NCI-H146 treated with DMSO at 0.1 percent for 48 hours (cell line): ENCODE results near the gene VSTM2L.
A peak's percentile ranks its signal among the peaks of the same experiment; 100 is the strongest.

Source experiments
- DNase-seq: peaks from one replicate; lab custom pipeline; 2025; ENCODE audit not compliant: unreplicated experiment; lab: John Stamatoyannopoulos, UW

The VSTM2L gene

DNA sequence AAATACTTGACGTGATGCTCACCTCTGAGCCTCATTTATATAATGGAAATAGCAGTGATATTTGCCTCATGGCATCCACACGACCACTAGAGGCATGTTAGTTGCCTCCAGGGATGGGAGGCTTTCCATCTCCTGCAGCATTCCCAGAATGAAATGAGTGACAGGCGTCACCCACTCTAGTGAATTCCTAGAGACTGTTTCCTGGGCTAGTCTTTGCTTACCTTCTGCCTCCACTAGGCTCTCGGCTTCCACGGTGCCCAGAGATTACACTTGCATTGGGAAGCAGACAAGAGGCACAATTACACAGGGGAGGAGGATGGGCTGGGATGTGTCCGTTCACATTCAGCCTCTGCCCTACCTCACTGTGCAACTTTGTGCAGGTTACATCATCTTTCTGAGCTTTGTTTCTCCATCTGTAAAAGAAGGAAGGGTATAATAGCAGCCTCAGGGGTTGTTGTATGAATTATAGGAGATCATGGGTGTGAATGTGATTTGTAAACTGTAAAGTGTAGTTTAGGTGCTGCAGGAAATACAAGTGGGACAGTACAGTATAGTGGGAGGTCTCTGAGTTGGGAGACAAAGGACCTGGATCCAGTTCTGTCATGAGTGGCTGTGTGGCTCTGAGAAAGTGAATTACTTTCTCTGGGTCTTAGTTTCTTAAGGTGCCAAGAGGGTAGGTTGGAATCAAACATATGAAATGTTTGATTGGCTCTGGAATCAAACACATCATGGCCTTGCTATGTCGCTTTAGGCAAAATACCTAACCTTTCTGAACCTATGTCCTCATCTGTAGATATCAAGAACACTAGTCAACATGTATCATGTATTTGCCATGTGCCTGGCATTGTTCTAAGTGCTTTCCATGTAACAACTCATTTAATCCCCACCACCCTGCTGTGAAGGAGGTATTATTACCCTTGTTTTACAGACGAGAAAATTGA lies 3.6 kb upstream of the VSTM2L start:
- no peak for DNase-seq

DNA sequence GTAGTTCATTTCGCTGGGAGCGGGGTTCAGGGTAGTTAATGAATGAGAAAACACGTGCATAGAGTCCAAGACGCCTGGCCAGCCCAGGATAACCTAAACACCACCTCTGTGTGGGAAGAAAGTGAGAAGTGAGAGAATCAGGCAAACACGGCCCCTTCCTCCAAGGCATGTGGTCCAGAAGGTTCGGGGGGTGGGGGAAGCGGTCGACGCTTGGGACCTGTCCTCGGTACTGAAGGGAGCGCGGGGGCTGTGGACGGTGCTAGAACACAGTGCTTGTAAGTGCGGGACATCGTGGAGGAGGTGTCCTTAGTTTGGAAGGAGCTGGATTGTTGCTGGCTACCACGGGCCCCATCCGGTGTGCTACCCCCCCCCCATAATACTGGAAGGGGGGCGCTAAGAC lies 1.7 kb upstream of the VSTM2L start:
- no peak for DNase-seq

DNA sequence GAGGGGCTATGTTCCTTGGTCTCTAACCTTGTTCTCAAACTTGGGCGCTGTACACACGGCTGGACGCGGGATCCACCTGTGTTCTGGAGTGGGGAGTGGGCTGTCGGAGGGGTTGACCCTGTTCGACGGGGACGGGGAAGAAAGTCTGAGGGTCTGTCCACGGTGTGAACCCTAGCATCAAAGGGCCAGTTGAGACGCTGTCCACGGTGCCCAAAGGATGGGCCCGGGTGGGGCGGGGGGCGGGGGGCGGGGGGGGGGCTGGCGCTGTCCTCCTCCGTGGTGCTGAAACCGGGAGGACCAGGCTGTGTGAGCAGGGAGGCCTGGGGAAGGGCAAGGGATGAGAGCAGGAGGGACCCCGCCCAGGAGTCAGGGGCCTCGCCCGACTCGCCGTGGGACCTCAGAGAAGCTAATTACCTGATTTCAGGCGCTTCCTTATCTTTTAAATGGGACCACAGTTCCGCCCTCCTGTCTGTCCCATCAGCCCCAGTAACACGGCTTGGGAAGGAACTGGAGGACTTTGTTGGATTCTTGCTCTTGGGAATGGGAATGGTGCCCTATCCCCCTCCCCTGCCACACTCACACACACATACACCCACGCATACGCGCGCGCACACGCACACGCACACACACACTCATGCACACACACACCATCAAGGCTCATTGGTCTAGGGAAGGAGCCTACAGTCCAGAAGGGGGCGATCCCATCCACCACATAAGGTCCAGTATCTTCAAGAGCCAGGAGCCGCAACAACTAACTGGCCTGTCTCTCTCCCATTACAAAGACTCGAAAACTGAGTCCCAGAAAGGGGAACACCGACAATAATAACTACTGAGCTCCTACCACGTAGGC lies 1.0 kb upstream of the VSTM2L start:
- peak; percentile 33 for DNase-seq

DNA sequence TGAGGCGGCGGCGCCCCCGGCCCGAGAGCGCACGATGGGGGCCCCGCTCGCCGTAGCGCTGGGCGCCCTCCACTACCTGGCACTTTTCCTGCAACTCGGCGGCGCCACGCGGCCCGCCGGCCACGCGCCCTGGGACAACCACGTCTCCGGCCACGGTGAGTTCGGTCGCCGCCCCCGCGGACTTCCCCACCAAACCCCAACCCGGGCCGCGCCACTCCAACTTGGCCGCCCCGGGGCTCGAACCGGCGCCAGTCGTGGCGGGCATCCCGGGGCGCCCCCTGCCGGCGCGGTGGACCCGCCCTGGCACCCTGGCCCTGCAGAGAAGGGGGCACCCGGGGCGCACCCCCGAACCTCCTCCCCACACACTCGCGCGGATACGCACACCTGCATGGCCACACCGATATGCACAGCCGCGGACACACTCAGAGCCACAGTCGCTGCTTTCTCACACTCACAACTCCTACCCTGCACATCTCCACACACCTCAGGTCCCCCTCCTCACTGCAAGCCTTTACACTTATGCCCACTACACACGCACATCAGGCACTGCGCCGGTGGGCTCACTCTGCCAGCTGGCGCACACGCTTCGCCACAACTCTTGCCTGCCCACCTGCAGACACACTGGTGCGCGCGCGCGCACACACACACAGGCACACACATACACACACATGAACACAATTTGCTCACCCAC lies 535 bp downstream of the VSTM2L start:
- no peak for DNase-seq

DNA sequence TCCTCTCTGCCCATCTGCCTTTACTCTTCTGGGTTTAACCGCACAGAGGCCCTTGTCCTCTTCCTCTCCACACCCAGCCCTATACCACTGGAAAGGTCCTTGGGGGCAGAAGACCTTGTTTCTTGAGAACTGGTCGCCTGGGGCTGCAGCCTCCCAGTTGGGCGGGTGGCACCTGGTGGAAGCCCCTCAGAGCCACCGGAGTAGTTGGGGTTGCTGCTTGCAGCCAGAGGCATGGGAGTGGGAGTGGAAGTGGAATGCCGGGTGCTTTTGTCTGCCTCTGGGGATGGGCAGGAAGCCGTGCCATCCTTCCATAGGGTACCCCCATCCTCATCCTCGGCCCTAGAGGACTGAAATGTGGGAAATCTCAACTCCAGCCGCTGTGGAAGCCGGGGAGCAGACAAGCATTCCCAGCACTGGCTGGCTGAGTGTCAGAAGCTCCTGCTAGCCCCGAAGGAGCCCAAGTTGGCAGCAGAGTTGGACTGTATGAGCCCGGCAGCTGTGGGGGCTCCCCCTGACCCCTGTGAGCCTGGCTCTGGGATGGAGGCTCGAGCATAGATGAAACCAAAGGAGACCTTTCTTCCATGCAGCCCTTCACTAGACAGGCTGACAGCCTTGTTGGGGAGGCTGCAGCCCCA lies 1.2 kb downstream of the VSTM2L start:
- DNase-seq: no peak

DNA sequence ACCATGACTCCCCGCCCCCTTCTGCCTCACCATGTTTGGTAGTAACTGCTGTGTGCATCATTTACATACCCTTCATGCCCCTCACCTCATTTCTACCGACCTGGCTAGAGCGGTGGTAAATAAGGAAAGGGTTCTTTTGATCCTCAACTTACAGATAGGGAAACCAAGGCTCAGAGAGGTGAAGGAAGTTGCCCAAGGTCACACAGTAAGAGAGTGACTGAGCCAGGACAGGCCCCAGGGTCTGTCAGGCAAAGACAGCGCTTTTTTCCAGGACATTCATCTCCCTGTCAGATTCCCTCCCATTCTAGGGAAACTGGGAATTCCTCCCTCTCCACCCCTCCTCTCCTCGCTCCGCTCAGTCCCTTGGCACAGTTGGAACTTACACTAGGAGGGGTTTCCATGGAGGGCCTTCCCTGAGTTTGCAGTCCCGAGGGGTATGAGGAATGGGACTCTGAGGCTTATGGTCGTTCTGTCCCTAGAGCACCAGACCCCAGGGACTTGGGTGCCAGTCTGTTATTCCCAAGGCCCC lies 2.0 kb downstream of the VSTM2L start:
- DNase-seq: no peak

DNA sequence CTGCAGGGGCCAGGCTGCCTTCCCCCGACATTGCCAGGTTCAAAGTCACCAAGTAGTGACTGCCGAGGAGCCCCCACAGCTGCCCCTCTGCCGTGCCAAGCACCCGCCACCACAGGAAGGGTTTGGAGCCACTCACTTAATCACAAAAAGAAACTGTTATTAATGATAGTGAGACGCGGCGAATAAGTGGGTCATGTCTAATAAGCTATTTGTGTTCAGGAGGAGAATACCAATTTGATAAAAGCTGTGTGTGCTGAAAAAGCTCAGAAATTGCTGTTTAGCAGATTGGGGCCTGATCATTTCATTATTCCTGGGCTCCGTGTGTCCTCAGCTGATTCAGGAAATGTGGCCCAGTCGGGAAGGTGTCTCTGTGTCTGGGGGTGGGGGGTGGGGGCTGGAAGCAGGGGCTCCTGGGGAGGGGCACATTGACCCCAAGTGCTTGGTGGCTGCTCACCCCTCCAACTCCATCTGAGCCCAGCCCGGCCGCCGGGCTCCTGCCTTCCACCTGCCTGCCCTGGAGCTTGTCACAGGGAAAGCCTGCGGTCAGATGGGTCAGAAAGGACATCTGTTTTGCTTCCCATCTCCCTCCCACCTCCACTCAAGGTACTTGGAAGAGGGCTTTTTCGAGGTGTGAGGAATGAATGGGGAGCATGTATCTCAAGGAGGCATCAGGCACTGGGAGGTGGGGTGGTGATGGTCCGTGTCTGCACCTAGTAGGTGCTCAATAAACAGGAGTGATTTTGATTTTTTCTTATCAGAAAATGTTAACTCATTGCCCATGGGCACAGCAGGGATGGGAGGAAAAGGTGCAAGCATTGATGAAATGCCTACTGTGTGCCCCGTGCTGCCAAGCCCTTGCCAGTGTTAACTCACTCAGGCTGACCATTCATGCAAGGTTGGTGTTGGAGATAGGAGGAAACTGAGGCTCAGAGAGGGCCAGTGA lies 3.0 kb downstream of the VSTM2L start:
- no peak for DNase-seq

DNA sequence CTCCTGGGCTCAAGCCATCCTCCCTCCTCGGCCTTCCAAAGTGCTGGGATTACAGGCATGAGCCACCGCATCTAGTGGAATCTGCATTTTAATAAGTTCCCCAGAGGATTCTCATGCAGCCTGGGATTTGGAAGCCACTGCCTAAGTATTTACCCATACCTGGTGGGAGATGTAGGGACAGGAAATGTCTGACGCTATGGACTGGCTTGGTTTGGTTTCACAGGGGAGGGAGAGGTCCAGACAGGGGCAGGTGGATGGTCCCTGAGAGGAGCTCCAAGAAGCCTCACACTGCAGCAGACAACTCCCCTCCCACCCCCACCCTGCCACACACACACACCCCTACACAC lies 4.4 kb downstream of the VSTM2L start:
- no peak for DNase-seq

DNA sequence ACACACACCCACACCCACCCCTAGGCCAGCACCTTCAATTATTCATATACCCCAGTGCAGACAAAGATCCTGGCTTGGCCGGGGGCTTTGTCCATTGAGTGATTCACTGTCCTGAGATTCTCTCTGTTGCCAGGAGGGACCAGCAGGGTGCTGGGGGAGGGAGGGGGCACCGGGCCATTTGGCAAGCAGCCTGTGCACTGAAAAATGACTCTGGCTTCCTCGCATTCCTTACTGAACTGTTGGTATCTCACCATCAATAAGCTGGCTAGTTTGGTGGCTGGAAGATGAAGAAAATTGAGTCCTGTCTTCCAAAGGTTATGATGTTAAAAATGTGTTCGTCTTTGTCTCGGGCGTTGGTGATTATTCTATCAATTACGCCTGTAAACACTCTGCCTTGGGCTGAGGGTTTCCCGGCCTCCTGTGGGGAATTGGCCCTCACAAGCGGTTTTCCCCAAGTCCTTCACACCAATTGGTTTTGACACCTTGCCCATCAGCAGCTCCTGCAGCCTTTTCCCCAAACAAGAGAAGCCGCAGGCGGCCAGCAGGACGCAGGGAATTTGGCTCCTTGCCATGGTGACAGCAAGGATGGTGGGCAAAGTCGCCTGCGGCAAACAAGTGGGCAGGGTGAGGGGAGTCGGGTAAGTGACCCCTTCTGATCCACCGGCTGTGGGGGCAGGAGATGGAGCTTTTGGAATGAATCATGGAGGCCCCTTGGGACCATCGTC lies 4.9 kb downstream of the VSTM2L start:
- DNase-seq: peak; percentile 84

DNA sequence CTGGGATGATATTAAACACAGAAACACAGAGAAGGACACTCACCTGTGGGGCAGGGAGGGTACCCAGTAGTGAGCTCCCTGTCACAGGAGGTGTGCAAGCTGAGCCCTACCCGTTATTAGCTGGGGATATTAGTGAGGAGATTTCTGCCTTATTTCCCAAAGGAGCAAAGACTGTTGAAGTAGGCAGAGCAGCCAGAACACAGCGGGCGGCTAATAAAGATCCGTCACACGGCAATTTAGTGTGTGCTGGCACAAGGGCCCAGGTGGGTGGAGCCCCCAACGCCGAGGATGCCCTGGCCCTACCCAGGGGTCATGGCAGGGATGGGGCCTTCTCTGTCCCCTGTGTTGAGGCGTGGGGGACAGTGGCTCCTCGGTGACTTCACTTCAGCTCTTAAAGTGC lies 8.3 kb downstream of the VSTM2L start:
- DNase-seq: no peak

DNA sequence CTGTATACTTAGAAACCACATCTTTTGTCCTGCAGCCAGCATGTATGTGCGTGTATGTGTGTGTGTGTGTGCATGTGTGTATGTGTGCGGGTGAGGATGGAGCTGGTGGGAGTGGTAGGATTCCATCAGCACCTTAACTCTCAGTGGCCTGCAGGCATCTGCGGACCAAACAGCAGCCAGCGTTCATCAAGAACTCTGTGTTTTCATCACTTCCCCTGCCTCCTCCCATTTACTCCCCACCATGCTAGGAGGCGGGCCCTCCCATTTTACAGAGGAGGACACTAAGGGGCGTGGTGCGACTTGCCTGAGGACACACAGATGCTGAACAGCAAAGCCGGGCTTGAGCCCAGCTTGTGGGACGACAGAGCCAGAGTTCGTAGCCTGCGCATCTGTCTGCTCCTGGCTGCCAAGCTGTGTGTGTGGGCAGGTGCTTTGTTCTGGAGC lies 8.9 kb downstream of the VSTM2L start:
- no peak for DNase-seq

DNA sequence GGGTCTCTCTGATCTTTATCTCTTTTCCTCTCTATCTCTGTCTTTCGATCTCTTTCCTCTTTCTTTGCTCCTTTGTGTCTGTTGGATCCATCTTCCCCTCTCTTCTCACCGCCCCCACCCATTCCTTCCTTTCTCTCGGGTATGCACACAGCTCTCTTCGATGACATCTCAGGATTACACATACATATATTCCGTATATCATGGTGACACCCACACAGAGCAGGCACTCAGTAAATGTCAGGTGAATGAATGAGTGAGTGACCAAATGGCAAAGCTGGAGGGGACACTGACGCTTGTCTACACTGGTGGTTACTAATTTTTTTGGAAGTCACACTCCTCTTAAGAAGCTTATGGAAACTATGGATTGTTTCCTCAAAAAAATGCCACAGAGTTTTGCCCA lies 9.9 kb downstream of the VSTM2L start:
- DNase-seq: no peak

DNA sequence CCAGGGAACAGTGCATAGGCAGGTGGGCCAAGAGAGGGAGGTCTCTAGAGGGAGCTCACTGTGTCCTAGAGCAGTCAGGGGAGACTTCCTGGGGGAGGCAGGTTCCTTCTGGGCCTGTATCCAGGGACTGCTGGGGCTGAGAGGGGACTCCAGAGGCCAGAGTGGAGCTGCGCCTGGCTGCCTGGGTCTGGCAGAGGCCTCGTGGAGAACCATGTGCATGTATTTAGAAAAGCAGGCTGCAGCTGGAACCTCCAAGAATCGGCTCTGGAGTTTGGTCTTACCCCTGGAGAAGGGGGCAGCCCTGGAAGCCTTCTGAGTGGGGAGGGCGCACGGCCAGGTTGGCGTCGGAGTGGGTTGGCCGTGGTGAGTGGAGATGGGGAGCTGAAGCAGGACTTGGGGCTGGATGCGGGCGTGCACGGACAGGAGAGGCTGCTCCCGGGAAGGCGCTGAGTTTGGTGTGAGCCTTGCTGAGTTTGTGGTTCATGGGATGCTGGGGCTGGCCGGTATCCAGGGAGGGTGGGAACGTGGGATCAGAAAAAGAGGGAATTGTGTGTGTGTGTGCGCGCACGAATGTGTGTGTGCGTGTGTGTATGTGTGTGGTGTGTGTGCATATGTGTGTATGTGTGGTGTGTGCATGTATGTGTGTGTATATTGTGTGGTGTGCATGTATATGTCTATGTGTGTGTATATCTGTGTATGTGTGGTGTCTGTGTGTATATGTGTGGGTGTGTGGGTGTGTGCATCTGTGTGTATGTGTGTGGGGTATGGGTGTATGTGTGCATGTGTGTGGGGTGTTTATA lies 10.8 kb downstream of the VSTM2L start:
- DNase-seq: no peak

DNA sequence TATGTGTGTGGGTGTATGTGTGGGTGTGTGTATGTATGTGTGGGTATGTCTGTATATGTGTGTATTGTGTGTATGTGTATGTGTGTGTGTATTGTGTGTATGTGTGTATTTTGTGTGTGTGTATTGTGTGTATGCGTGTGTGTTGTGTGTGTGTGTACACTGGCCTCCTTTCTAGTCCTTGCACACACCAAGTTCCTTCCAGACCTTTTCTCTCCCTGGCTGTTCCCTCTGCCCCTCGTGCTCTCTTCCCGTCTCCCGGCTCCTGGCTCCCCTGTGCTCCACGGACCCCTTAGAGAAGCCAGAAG lies 11.4 kb downstream of the VSTM2L start:
- DNase-seq: no peak

DNA sequence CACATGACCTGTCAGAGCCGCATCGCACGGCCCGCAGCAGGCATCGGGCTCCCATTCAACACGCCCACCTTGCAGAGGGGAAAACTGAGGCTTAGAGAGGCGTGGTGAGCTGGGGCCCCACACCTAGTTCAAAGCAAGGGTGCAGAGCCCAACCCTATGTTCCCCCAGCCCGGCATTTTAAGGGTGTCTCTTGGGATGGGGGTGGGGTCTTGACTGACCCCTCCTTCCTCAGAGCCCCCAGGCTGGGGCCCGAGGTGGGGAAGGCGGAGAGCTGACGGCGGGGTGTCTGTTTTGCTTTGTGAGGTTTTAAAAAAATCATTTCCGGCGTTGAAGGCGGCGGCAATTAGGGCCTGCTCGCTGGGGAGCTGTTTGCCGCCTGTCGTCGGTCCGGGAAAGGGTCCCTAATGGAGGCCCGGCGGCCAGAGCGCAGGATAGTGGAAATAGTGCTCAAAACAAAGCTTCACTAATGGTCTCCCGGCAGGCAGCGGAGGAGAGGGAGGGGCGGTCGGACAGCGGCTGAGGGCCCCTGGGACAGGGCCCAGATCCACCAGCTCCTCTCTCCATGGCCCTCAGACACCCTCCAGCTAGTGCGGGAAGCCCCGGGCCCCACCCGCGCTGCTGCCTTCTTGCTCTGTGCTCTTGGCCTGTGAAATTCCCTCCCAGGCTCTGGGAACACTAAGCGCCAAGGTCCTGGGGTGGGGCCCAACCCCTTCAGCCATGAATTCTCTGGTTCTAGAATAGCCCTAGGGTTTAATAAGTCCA lies 11.9 kb downstream of the VSTM2L start:
- DNase-seq: peak; percentile 80

DNA sequence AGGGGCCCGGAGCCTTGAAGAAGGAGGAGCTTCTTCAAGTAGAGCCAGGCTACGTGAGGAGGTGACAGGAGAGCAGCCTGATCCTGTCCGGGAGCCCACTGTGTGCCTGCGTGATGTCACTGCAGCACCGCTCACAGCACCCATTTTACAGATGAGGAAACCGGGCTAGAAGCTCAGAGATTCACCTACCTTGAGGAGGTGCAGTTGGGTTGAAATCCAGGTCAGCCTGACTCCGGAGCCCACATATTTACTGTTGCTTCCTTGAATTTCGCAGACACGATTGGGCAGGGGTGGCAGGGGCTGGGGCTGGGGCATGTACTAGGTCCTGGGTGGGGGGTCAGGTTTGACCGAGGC lies 12.5 kb downstream of the VSTM2L start:
- DNase-seq: no peak

DNA sequence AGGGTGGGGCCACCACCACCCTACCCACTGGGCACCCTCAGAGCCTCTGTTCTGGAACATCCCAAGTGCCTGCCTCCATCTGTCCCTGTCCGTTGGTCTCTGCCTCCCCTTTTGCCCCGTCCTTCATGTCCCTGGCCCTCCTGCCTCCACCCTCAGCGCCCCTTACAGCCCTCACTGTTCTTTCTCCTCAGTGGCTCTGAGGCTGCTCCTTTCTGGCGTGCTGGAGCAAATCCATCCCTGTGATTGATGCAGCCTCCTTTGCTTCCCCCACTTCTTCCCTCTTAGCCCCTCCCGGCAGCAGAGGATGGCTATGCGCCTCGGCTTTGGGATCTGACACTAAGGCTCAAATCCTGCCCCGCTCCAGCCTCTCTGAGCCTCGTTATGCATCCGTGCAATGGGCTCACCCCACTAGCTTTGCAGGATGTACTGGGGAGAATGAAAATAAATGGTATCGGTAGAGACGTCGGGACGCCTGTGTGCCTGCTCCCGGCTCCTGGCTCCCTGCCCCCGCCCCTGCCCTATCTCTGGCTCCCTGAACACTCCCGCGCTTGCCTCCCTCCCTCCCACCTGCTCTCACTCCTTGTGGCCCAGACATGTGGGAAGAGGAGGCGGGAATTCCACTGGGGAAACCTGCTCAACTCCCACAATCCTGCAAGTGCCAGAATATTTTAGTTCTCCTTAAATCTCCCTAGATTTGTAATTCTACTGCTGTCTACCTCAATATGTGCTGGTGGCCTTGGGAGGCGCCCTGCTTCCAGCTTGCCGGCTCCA lies 13.1 kb downstream of the VSTM2L start:
- peak; percentile 8 for DNase-seq
